T-helper 22 cell (primary cell): ENCODE measurements around the gene EFHD2.
"Not testable (repeated sequence)": the region's sequence is repeated elsewhere in the genome, so short reads cannot be mapped to it uniquely, and the experiment has no call there.

Experiments
- DNase-seq: peaks from one replicate; pipeline ENCODE4 v3.0.0-alpha.2; 2020; ENCODE audit warnings: low read depth

EFHD2 gene

DNA sequence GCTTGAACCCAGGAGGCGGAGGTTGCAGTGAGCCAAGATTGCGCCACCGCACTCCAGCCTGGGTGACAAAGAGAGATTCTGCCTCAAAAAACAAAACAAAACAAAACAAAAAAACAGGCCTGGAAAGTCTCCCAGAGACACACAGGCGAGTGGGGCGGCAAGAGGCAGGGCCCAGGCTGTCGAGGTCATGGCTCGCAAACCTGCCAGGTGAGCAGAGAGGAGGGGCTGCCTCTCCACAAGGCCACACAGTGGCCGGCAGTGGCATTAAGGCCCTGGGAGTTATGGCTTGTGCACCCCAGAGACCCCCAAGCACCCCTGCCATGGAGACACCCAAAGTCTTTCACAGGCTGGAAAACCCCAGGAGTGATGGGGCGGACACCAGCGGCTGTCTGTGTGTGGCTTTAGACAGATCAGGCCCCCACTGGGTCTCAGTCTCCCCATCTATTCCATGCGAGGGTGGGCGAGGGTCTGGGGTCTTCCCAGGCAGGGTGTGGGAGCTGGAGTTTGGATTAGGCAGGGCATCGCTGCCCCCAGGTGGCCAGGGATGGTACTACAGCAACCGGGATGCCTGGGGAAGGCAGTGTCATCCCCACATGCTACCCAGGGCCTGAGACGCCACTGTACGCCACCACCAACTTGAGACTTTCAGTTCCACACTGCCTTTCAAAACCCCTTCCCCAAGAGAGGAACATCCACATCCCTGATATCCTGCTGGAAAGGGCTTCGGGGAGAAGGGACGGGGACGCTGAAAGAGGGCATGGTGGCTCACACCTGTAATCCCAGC, 21.3 kb downstream of the EFHD2 start:
- DNase-seq = peak; percentile 34

DNA sequence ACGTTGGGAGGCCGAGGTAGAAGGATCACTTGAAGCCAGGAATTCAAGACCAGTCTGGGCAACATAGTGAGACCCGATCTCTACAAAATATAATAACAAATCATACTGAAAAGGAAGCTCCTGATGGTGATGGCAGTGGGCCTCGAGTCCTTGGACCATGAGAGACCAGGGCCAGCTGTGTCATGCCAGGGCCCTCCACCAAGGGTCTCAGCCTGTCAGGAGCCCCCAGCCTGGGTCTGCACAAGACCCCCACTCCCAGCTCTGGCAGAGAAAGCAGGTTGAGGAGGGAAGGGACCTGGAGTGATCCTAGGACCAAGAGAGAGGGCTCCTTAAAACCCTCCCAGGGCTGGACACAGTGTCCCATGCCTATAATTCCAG, 21.9 kb downstream of the EFHD2 start:
- no peak for DNase-seq

DNA sequence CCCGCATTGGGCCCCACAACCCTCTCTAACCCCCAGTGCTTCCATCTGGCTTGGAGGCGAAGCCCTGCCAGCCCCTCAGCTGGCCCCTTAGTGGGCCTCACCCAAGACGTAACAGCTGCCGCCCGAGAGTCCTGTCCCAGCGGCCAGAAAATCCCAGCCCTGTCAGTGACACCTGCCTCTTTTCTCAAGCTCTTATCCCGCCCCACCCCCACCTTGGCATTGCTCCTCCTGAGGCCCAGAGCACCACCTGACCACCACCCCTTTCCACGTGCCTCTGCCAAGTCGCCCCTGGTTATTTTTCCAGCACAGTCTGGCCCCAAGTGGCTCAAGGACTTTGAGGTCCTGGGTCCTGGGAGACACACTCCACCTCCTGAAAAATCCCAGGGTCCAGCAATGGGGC, 22.6 kb downstream of the EFHD2 start:
- DNase-seq = no peak

DNA sequence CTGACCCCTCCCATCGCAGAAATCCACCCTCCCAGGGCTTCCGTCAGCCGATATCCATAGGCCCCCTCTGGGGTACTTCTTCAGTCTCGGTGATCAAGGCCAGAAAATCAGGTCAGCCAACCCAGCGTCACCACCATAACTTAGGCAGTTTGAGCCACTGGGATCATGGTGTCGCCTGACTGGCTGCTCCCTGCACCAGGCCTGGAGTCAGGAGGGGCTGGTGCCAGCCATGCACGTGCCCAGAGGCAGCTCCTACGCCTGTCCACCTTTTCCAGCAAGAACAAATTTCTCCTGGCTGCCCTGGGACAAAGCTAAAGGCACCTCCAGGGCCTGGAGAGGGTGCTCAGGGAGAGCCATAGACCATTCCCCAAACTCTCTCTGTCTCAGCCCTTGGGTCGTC, 23.8 kb downstream of the EFHD2 start:
- no peak for DNase-seq

DNA sequence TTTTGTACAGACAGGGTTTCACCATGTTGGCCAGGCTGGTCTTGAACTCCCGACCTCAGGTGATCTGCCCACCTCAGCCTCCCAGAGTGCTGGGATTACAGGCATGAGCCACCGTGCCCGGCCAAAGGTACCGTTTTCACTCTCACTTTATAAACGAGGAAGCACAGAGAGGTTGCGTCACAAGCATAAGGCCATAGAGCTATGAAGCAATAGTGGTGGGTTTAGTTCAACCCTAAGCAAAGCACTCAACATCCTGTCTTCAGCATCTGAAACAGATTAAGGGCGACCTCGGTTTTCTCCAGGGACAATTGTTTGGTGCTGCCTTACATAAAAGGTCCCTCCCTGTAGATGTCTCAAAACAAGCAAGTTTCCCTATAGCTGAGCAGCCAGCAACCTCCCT, 25.1 kb downstream of the EFHD2 start:
- DNase-seq = not testable (repeated sequence)

DNA sequence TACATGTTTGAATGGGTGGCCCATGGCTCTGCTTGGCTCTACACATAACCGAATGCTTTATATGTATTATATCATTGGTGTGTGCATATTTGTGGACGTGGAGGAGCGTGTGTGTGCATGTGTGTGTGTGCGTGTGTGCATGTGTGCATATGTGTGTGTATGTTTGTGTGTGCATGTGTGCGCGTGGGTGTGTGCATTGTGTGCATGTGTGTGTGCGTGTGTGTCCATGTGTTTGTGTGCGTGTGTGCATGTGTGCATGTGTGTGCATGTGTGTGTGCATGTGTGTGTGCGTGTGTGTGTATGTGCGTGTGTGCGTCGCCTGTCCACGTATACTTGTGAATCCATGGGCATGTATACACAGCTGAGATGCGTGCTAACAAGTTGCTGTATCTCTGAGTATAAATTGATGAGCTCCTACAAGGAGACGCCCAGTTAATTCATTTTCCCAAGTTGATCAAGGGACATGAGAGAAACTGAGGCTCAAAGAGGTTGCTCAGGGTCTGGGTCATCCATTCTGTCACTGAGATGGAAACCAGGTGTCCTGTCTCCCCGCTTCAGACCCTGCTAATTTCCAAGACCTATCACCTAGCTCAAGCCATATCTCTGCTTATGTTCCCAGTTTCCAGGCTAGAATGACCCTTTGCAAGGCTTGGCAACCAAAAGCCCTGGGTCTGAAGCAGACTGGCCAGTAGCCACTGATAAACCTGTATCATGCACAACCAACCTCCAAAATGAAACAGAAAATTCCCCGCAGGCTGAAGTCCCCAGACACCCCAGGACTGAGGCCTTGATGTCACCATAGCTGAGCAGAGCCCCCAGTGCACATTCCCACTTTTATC, 25.8 kb downstream of the EFHD2 start:
- no peak for DNase-seq

DNA sequence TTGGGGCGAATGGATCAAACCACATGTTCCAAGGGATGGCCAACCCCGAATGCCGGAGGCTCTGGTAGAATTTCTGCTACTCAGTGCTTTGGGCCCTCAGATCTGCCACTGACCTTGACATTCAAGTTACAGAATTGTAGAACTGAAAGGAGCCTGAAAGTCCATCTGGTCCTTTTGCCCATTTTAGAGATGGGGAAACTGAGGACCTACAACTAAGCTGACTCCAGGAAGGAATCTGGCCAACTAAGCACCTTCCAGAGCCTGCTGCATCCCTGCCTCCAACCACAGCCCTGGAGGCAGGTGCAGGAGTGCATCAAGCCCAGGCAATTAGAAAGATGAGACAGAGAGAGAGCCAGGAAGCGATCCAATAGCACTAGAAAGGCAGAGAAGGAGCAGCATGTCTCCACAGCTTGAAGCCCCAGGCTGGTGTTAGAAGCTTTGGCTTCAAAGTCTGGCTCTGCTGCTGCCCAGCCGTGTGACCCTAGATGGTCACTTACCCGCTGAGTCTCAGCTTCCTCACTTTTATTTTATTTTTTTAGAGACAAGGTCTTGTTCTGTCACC, 27.3 kb downstream of the EFHD2 start:
- DNase-seq = no peak

DNA sequence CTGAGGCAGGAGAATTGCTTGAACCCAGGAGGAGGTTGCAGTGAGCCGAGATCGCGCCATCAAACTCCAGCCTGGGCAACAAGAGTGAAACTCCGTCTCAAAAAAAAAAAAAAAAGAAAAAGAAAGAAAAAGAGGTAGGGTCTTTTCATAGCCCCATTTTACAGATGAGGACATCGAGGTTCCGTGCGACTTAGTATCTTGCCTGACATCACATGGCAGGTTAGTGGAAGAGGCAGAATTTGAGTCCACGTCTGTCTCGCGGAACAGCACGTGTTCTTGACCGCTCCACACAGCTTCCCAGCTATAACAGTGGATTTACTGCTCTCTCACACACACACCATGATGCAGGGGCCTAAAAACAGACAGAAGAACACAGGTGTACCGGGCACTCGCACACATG, 29.6 kb downstream of the EFHD2 start:
- DNase-seq = no peak

DNA sequence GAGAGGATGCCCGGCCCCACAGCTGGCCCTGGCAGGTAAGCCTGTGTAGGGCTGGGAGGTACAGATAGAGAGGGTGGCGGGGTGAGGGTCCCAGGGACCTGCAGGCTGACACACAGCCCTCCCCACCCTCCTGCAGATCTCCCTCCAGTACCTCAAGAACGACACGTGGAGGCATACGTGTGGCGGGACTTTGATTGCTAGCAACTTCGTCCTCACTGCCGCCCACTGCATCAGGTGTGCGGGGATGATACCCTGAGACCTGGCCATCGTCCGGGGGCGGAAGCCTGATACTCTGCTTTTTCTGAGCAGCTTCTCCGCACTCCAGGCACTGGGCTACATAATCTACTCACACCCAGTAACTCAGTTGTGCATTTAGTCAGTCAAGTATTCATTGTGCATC, 30.7 kb downstream of the EFHD2 start:
- no peak for DNase-seq

DNA sequence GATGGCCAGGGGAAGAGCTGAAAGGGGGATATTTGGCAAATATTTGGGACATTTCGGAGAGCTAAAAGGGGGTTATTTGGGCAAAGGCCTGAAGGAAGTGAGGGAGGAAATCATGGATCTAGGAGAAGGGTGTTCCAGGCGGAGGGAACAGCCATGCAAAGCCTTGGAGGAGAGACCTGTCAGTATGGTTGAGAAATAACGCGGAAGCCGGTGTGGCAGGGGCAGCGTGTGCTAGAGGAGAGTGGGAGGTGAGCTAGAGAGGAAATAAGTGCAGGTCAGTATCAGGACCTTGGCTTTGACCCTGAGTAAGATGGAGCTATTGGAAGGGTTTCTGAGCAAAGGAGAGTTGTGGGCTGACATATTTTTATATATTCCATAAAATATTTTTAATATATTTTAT, 31.6 kb downstream of the EFHD2 start:
- DNase-seq = no peak

DNA sequence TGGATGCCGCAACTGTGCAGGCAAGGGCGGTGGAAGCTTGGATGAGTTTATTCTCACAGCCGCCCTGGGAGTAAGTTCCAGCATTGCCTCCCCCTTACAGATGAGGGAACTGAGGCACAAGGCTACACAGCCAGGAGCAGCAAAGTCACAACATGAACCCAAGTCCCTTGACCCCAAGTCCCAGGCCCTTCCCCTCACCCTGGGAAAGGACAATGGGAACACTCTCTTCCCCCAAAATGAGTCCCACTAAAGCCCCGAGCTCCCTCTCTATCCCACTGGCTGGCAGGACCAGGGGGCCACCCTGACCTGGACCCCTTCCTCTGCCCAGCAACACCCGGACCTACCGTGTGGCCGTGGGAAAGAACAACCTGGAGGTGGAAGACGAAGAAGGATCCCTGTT, 32.4 kb downstream of the EFHD2 start:
- no peak for DNase-seq

DNA sequence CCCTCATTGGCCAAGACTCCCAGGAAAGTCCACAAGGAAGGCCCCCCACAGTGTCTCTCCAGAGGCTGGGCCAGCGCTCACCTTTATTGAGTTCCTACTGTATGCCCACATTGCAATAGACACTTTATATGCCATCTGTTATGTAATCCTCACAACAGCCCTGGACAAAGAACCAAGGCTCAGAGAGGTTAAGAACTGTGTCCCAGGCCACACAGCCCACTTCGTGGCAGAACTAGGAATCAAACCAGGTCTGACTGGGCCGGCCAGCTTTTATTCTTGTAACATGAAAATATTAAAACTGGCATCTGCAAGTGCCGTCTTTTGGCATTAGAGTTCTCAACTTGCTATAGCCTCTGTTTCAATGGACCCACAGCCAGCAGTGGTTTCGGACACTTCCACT, 33.1 kb downstream of the EFHD2 start:
- no peak for DNase-seq

DNA sequence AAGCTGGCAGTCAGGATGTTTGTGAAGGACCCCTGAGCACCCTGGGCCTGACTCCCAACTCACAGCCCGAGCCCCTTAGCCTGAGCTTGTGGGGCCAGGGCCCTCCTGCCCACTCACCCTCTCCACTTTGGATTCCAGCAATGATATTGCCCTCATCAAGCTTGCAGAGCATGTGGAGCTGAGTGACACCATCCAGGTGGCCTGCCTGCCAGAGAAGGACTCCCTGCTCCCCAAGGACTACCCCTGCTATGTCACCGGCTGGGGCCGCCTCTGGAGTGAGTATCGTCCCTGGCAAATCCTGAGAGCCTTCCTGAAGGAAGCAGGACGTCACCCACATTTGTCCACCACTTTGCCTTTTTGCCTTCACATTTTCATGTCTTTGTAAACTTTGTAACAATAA, 33.6 kb downstream of the EFHD2 start:
- DNase-seq = no peak

DNA sequence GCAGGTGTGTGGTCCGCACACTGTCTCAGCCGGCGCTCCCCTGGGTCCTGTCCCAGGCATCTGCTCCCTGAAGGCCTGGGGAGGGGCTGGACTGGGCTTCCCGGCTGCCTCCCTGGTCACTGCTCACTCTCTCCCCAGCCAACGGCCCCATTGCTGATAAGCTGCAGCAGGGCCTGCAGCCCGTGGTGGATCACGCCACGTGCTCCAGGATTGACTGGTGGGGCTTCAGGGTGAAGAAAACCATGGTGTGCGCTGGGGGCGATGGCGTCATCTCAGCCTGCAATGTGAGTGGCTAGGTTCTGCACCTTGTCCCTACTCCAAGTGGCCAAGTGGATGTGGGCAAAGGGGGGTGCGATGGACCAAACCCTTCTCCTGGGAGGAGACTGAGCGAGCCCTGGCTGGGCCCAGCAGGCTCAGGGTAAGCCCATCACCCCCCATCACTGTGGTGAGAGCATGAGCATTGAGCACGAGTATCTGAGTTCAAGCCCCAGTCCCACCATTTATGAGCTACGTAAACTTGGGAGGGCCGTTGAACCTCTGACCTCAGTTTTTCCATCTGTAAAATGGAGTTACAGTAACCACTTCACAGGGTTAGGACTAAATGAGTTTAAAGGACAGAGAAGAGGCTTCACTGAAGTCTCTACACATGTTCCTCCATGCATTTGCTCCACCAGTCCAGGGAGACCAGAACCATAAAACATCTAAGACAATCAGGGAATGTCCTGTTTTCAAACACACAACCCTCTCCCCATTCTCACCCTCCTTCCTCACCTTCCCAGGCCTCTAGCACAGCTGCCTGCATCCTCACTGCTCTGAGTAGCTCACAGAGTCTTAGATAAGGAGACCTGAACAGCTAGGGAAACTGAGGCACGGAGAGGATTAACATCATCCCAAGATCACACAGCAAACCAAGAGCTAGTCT, 35.0 kb downstream of the EFHD2 start:
- no peak for DNase-seq

DNA sequence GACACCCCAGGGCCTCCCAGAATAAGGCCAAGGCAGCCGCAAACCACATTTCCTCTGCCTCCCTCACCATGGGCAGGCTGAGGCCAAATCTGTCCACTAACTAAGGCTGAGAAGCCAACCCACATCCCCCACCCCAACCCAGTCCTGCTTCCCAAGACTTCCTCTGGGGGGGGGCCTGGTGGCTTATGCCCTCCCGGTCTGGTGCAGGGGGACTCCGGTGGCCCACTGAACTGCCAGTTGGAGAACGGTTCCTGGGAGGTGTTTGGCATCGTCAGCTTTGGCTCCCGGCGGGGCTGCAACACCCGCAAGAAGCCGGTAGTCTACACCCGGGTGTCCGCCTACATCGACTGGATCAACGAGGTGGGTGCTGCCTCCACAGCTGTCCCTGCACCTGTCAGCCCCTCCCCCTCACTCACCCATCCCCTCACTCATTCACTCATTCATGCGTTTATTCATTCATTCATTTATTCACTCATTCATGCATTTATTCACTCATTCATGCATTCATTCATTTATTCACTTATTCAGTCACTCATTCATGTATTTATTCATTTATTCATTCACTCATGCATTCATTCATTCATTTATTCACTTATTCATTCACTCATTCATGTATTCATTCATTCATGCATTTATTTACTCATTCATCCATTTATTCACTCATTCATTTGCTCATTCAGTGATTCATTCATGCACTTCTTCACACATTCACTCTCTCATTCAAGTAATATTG, 35.9 kb downstream of the EFHD2 start:
- DNase-seq = no peak

DNA sequence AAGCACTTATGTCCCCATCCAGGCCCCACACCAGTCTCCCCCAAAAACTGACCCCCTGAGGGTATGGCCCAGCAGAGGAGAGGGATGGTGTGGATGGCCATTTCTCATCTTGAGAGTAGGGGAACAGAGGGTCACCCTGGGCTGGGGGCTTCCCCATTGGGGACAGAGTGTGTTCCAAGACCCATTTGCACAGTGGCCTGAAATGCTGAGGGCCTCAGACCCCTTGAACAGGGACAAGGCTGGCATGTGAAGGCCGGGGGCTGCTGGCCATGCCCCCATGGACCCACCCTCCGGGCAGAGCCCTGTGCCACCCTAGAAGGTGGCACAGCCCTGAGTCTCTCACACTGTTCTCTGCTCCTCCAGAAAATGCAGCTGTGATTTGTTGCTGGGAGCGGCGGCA, 36.5 kb downstream of the EFHD2 start:
- DNase-seq = no peak

DNA sequence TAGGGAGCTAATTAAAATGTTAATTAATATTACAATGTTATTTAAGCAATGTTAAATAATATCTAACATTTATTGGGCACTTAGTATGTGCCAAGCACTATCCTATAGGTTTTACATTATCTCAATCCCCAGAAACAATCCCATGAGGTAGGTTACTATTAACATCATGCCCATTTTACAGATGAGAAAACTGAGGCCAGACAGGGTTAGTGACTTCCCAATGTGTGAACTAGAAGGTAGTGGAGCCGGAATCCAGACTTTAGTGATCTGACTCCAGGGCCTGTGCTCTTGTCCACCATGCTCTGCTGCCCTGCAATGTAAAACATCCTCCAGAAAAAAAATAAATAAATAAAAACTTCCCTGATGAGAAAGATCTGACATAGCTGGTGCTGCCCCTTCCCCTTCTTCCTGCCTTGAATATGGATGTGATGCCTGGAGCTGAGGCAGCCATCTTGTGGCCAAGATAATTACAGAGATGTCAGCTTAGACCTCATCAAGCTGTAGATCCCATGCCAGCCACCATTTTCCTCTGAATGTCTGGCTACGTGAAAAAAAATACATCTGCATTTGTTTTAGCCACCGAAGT, 39.3 kb downstream of the EFHD2 start:
- DNase-seq = no peak

DNA sequence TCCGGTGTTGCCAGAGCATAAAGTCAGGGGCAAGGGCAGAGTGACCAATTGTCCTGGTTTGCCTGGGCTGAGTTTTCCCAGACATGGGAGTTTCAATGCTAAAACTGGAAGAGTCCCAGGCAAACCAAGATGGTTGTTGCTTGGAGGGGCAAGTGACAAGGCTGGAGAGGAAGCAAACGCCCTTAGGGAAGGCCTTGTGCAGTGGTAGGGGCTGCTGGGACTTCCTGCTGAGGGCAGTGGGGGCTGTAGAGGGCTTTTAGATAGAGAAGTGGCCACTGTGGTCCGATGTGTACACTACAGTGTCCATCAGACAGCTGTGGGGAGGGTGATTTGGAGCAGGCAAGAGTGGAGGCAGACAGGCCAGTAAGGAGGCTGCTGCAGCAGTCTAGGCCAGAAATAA, 39.9 kb downstream of the EFHD2 start:
- DNase-seq = no peak

DNA sequence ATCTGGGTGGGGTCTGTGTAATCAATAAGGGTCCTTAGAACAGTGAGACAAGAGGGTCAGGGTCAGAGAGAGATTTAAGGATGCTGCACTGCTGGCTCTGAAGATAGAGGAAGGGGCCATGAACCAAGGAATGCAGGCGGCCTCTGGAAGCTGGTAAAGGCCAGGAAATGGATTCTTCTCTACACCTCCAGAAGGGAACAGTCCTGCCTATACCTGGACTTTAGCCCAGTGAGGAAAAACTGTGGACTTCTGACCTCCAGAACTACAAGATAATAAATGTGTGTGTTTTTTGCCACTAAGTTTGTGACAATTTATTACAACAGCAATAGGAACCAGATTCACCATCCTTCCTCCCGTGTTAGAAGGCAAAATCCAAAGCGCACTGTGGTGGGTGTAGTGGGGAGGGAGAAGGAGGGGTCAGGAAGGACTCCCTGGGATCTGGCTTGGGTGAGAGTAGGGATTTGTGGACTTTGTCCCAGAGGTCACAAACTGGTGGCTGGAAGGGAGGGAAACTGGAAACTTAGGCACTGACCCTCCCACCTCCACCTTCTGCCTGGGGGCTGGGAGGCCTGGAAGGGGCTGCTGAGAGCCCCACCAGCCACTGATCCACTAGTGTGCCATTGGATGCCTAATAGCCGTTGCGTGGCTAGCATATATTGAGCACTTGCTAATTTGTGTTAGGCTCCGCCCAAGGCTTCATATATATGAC, 41.5 kb downstream of the EFHD2 start:
- no peak for DNase-seq

DNA sequence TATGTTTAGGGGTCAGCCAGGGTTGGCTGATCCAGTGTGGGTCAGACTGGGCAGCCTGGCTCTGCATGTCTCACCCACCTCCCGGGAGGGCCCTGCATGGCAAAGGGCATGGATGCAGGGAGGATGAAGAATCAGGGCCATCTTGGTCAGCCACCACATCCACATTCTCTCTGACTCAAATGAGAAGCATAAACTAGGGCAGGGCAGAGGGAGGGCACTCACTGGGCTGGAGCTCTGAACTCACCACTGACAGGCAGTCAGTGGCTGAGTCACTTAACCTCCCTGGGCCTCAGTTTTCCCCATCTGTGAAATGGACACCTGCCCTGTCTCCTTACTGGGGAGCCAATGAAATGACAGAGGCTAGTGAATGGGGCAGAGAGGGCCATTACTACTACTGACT, 42.5 kb downstream of the EFHD2 start:
- DNase-seq = no peak
